SK-N-SH (cell line): Measurements from ENCODE around the gene EN2. TPM values are rescaled to one million over a fixed set of nuclear protein-coding genes. Genes with fewer than 3 reads are reported as not detected.

Experiments used
- CTCF ChIA-PET: fragments of 300-600, 350-600 bp; formaldehyde crosslinking; extraction: SDS; loops from one replicate; lab custom pipeline; 2021; lab: Yijun Ruan, JAX
- POLR2A ChIA-PET: fragments of 350-600 bp; sonication (Branson Sonifier 250); formaldehyde crosslinking; extraction: SDS; loops from one replicate; lab custom pipeline; 2020; ENCODE audit warnings: antibody characterized with exemption, inconsistent platforms; lab: Yijun Ruan, JAX
- DNase-seq: peaks from one replicate; pipeline ENCODE4 v3.0.0; 2012
- H2AFZ ChIP-seq: fragments of 200-600 bp; sonication (generic); 2 replicates; pipeline ENCODE4 v1.8.1; 2016; ENCODE audit warnings: antibody characterized with exemption, mild to moderate bottlenecking, low read depth
- H3F3A ChIP-seq: fragments of 200-600 bp; sonication (generic); replicated peaks from 2 replicates; pipeline ENCODE3; 2016; ENCODE audit warnings: antibody characterized with exemption, mild to moderate bottlenecking; ENCODE audit not compliant: insufficient read depth
- H3K27ac ChIP-seq, 2 experiments: fragments of 200-500 bp in 1 of 2; fragments of 200-600 bp in 1 of 2; sonication (Bioruptor generic) in 1 of 2; sonication (generic), shearing (Covaris generic) in 1 of 2; 2 replicates each; pipeline versions ENCODE4 v1.5.1 to v1.6.1; 2014 to 2016; ENCODE audit warnings: low read depth in 2 of 2, inconsistent platforms in 1 of 2, low read length in 1 of 2, mild to moderate bottlenecking in 1 of 2, mixed read lengths in 1 of 2
- H3K27me3 ChIP-seq: fragments of 200-600 bp; sonication (generic), shearing (Covaris generic); 2 replicates; pipeline ENCODE4 v1.6.1; 2016; ENCODE audit warnings: mixed run types; ENCODE audit not compliant: insufficient read depth
- H3K36me3 ChIP-seq, 2 experiments: fragments of 200-500 bp in 1 of 2; fragments of 200-600 bp in 1 of 2; sonication (Bioruptor generic) in 1 of 2; sonication (generic) in 1 of 2; replicated peaks in 1 of 2; 2 replicates each; pipeline versions ENCODE3 to v1.5.1; 2014 to 2016; ENCODE audit warnings: low read length in 1 of 2, mild to moderate bottlenecking in 1 of 2; ENCODE audit not compliant: insufficient read depth in 2 of 2, control insufficient read depth in 1 of 2
- H3K4me1 ChIP-seq, 2 experiments: fragments of 200-500 bp in 1 of 2; fragments of 200-600 bp in 1 of 2; sonication (Bioruptor generic) in 1 of 2; sonication (generic), shearing (Covaris generic) in 1 of 2; 2 replicates each; pipeline versions ENCODE4 v1.5.1 to v1.6.1; 2014 to 2016; ENCODE audit warnings: low read depth in 1 of 2, low read length in 1 of 2, mixed run types in 1 of 2; ENCODE audit not compliant: insufficient read depth in 2 of 2, control insufficient read depth in 1 of 2
- H3K4me2 ChIP-seq: fragments of 200-600 bp; sonication (generic), shearing (Covaris generic); 2 replicates; pipeline ENCODE4 v1.6.1; 2017; ENCODE audit warnings: mixed run types
- H3K4me3 ChIP-seq, 2 experiments: fragments of 200-500 bp in 1 of 2; fragments of 200-600 bp in 1 of 2; sonication (Bioruptor generic) in 1 of 2; sonication (generic), shearing (Covaris generic) in 1 of 2; 2 replicates each; pipeline versions ENCODE4 v1.5.1 to v1.8.1; 2014 to 2016; ENCODE audit warnings: low read depth in 2 of 2, inconsistent platforms in 1 of 2, low read length in 1 of 2, mild to moderate bottlenecking in 1 of 2, mixed read lengths in 1 of 2, moderate library complexity in 1 of 2
- H3K79me2 ChIP-seq: fragments of 200-600 bp; sonication (generic); 2 replicates; pipeline ENCODE4 v1.8.1; 2017; ENCODE audit warnings: mild to moderate bottlenecking; ENCODE audit not compliant: insufficient read depth
- H3K9ac ChIP-seq: fragments of 200-600 bp; sonication (generic); 2 replicates; pipeline ENCODE4 v1.6.1; 2017; ENCODE audit warnings: mixed run types
- H3K9me2 ChIP-seq: fragments of 200-600 bp; sonication (generic); 2 replicates; pipeline ENCODE4 v1.6.1; 2017; ENCODE audit warnings: mixed run types
- H3K9me3 ChIP-seq: fragments of 200-600 bp; sonication (generic); 2 replicates; pipeline ENCODE4 v1.6.1; 2017; ENCODE audit warnings: mixed run types, mild to moderate bottlenecking, moderate library complexity
- H4K20me1 ChIP-seq: fragments of 200-600 bp; sonication (generic); 2 replicates; pipeline ENCODE4 v1.6.1; 2017; ENCODE audit warnings: mild to moderate bottlenecking, mixed run types; ENCODE audit not compliant: insufficient read depth
- ELF1 ChIP-seq: IDR thresholded peaks from 2 replicates; pipeline ENCODE4 v1.4.0; 2012
- EP300 ChIP-seq, 2 experiments: IDR thresholded peaks; 2 replicates each; pipeline versions ENCODE4 v1.4.0 to v1.6.1; 2012; ENCODE audit warnings: borderline replicate concordance in 1 of 2, low read depth in 1 of 2, low read length in 1 of 2
- EZH2phosphoT487 ChIP-seq: fragments of 200-600 bp; sonication (generic); IDR thresholded peaks from 2 replicates; pipeline ENCODE4 v1.6.1; 2017; ENCODE audit warnings: low read depth, mixed run types, mild to moderate bottlenecking, antibody characterized with exemption, moderate library complexity, borderline replicate concordance
- FOXM1 ChIP-seq: IDR thresholded peaks from 2 replicates; pipeline ENCODE4 v1.4.0; 2012; ENCODE audit warnings: low read depth, mild to moderate bottlenecking
- GABPA ChIP-seq: IDR thresholded peaks from 2 replicates; pipeline ENCODE4 v1.4.0; 2012; ENCODE audit warnings: low read depth, mild to moderate bottlenecking
- GATA2 ChIP-seq: sonication (generic); formaldehyde crosslinking; IDR thresholded peaks from 2 replicates; pipeline ENCODE4 v1.5.0; 2020; ENCODE audit warnings: mild to moderate bottlenecking, missing genetic modification reagents
- IRF3 ChIP-seq: fragments of 150-350 bp; IDR thresholded peaks from 2 replicates; pipeline ENCODE4 v1.6.1; 2016; ENCODE audit warnings: mild to moderate bottlenecking, low read depth, low read length
- JUND ChIP-seq: IDR thresholded peaks from 2 replicates; pipeline ENCODE4 v1.4.0; 2012
- MXI1 ChIP-seq: IDR thresholded peaks from 2 replicates; pipeline ENCODE4 v1.6.1; 2012; ENCODE audit warnings: mild to moderate bottlenecking, low read depth, low read length, improper control_type of control experiment
- NFIC ChIP-seq: IDR thresholded peaks from 2 replicates; pipeline ENCODE4 v1.4.0; 2012; ENCODE audit warnings: borderline replicate concordance
- RAD21 ChIP-seq: IDR thresholded peaks from 2 replicates; pipeline ENCODE4 v1.6.1; 2012; ENCODE audit warnings: mild to moderate bottlenecking, low read length
- RFX5 ChIP-seq: IDR thresholded peaks from 2 replicates; pipeline ENCODE4 v1.6.1; 2012; ENCODE audit warnings: mild to moderate bottlenecking, improper control_type of control experiment, low read length
- RXRA ChIP-seq: IDR thresholded peaks from 2 replicates; pipeline ENCODE4 v1.4.0; 2012; ENCODE audit warnings: low read depth, mild to moderate bottlenecking, borderline replicate concordance
- SIN3A ChIP-seq: IDR thresholded peaks from 2 replicates; pipeline ENCODE4 v1.6.1; 2012; ENCODE audit warnings: low read depth, mild to moderate bottlenecking, low read length, moderate library complexity, borderline replicate concordance
- TCF12 ChIP-seq: IDR thresholded peaks from 2 replicates; pipeline ENCODE4 v1.4.0; 2012
- ZBTB33 ChIP-seq: IDR thresholded peaks from 2 replicates; pipeline ENCODE4 v1.4.0; 2012; ENCODE audit warnings: low read depth, borderline replicate concordance
- WGBS: methylation state at CpG from one replicate; pipeline ENCODE4 v1.1.6; 2017; ENCODE audit warnings: low lambda C conversion rate; 5-methylcytosine and 5-hydroxymethylcytosine counted together
- polyA plus RNA-seq, 3 experiments: library from polyadenylated mRNA; depleted of rRNA; stranded (reverse); fragments of >200 nt; gene quantifications; 2 replicates each; pipeline ENCODE4 v1.2.3, GENCODE V29; 2012
- TF ChIP-seq, protein P1 (sequence below): IDR thresholded peaks from 2 replicates; pipeline ENCODE4 v1.6.1; 2012; ENCODE audit warnings: mild to moderate bottlenecking, low read depth, low read length, moderate library complexity
- TF ChIP-seq, protein P2 (sequence below): IDR thresholded peaks from 2 replicates; pipeline ENCODE4 v1.4.0; 2012; ENCODE audit warnings: low read depth, borderline replicate concordance
- TF ChIP-seq, protein P3 (sequence below): fragments of 150-350 bp; IDR thresholded peaks from 2 replicates; pipeline ENCODE4 v1.6.1; 2017; ENCODE audit warnings: antibody characterized with exemption, low read length, low read depth, borderline replicate concordance

EN2 gene
- polyA plus RNA-seq, 1 of the 3 experiments (the other 2 are of a cell fraction) = 0.02 TPM

GRCh38 chr7:155423337-155424285, 34.3 kb upstream of the EN2 start:
- Histone ChIP-seq H2AFZ (no peak overlapping the region), H3K9me3 (no peaks in the 10 kb centered on the region), H3K4me2 (no peak overlapping the region), H3K4me1 (no peaks in the 10 kb centered on the region), H3K79me2 (no peaks in the 10 kb centered on the region), H3K9me2 (no peaks in the 10 kb centered on the region), H3K4me3 (no peak overlapping the region), H3K9ac (no peak overlapping the region), H4K20me1 (no peaks in the 10 kb centered on the region), H3F3A (no peaks in the 10 kb centered on the region), H3K27me3 (peaks cover 100% of the 10 kb centered on the region), H3K27ac (no peak overlapping the region), H3K36me3 (no peaks in the 10 kb centered on the region)
- ChIA-PET CTCF (interaction anchor here (2.0 kb wide), 1 partner anchor 11 kb away, joined by 12 read pairs; no protein-coding TSS in a partner anchor), POLR2A (no interaction called here)
- TF ChIP-seq ELF1 (no peak), GATA2 (no peak), NFIC (no peak), MXI1 (no peak), FOXM1 (no peak), RAD21 (no peak), GABPA (no peak), ZBTB33 (no peak), EP300 (IDR thresholded peaks at IDR 0.05; ENCODE audit: borderline replicate concordance in 1 of 2, low read depth in 1 of 2, low read length in 1 of 2) (no peak), SIN3A (no peak), RFX5 (no peak), IRF3 (no peak), RXRA (no peak), JUND (no peak), TCF12 (no peak), EZH2phosphoT487 (no peak)
- TF ChIP-seq, protein P1, sequence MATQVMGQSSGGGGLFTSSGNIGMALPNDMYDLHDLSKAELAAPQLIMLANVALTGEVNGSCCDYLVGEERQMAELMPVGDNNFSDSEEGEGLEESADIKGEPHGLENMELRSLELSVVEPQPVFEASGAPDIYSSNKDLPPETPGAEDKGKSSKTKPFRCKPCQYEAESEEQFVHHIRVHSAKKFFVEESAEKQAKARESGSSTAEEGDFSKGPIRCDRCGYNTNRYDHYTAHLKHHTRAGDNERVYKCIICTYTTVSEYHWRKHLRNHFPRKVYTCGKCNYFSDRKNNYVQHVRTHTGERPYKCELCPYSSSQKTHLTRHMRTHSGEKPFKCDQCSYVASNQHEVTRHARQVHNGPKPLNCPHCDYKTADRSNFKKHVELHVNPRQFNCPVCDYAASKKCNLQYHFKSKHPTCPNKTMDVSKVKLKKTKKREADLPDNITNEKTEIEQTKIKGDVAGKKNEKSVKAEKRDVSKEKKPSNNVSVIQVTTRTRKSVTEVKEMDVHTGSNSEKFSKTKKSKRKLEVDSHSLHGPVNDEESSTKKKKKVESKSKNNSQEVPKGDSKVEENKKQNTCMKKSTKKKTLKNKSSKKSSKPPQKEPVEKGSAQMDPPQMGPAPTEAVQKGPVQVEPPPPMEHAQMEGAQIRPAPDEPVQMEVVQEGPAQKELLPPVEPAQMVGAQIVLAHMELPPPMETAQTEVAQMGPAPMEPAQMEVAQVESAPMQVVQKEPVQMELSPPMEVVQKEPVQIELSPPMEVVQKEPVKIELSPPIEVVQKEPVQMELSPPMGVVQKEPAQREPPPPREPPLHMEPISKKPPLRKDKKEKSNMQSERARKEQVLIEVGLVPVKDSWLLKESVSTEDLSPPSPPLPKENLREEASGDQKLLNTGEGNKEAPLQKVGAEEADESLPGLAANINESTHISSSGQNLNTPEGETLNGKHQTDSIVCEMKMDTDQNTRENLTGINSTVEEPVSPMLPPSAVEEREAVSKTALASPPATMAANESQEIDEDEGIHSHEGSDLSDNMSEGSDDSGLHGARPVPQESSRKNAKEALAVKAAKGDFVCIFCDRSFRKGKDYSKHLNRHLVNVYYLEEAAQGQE = no peak
- TF ChIP-seq, protein P2, sequence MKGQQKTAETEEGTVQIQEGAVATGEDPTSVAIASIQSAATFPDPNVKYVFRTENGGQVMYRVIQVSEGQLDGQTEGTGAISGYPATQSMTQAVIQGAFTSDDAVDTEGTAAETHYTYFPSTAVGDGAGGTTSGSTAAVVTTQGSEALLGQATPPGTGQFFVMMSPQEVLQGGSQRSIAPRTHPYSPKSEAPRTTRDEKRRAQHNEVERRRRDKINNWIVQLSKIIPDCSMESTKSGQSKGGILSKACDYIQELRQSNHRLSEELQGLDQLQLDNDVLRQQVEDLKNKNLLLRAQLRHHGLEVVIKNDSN = no peak
- TF ChIP-seq, protein P3, sequence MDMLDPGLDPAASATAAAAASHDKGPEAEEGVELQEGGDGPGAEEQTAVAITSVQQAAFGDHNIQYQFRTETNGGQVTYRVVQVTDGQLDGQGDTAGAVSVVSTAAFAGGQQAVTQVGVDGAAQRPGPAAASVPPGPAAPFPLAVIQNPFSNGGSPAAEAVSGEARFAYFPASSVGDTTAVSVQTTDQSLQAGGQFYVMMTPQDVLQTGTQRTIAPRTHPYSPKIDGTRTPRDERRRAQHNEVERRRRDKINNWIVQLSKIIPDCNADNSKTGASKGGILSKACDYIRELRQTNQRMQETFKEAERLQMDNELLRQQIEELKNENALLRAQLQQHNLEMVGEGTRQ = no peak
- no peak for DNase-seq
- 22% methylated on average over 24 of the region's 24 CpGs for WGBS
